ENCODE data around the gene HNRNPL.
"Not testable (repeated sequence)": the region's sequence is repeated elsewhere in the genome, so short reads cannot be mapped to it uniquely, and the experiment has no call there.

HNRNPL gene

DNA sequence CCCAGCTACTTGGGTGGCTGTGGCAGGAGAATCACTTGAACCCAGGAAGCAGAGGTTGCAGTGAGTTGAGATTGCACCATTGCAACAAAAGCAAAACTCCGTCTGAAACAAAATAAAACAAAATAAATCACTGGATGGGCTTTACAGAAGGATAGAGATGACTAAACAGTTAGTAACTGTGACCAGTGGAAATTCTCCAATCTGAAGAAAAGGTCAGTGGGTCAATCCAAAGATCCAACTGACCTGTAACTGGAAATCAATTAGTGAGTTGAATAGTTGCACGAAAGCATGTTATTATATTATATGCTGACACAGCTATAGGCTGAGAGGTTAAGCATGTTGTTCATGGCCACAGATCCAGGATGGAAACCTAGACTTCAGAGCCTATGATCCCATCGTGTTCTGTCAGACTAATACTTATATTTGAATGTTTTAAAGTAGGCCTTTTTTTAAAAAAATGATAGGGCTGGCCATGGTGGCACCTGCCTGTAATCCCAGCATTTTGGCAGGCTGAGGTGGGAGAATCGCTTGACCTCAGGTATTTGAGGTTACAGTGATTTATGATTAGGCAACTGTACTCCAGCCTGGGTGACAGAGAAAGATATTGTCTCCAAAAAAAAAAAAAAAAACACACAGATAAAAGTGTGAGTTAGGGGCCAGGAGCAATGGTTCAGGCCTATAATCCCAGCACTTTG is 19.6 kb downstream of the HNRNPL start:
- no peaks in the 10 kb centered on the region for H3K9me2 ChIP-seq (replicated peaks; ENCODE audit: insufficient read depth, low read length)
- H3K4me2 ChIP-seq (ENCODE audit: low read depth, low read length): no peak overlapping the region
- 0 out of 2 replicates have a peak, but pooled peaks cover 6% of the 10 kb centered on the region for H3K79me2 ChIP-seq (ENCODE audit: low read length)
- no peak for TF ChIP-seq EZH2 (optimal IDR thresholded peaks at IDR 0.05; ENCODE audit: low read depth, low read length)
- TF ChIP-seq, protein P1, sequence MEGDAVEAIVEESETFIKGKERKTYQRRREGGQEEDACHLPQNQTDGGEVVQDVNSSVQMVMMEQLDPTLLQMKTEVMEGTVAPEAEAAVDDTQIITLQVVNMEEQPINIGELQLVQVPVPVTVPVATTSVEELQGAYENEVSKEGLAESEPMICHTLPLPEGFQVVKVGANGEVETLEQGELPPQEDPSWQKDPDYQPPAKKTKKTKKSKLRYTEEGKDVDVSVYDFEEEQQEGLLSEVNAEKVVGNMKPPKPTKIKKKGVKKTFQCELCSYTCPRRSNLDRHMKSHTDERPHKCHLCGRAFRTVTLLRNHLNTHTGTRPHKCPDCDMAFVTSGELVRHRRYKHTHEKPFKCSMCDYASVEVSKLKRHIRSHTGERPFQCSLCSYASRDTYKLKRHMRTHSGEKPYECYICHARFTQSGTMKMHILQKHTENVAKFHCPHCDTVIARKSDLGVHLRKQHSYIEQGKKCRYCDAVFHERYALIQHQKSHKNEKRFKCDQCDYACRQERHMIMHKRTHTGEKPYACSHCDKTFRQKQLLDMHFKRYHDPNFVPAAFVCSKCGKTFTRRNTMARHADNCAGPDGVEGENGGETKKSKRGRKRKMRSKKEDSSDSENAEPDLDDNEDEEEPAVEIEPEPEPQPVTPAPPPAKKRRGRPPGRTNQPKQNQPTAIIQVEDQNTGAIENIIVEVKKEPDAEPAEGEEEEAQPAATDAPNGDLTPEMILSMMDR (IDR thresholded peaks at IDR 0.05; ENCODE audit: low read length): no peak
- no peak for TF ChIP-seq EZH2phosphoT487 (IDR thresholded peaks at IDR 0.05; ENCODE audit: low read length)
- no peak overlapping the region for H3K4me3 ChIP-seq (ENCODE audit: low read length)
- H4K20me1 ChIP-seq (ENCODE audit: insufficient read depth, low read length): no peaks in the 10 kb centered on the region
- no peaks in the 10 kb centered on the region for H3K27me3 ChIP-seq (replicated peaks; ENCODE audit: insufficient read depth, low read length)
- DNase-seq: no peak
- H3K9ac ChIP-seq (ENCODE audit: low read length): no peak overlapping the region
- H3F3A ChIP-seq (ENCODE audit: insufficient read depth, low read length): peaks cover 4% of the 10 kb centered on the region
- no peak overlapping the region for H3K27ac ChIP-seq (ENCODE audit: low read length)
- no peaks in the 10 kb centered on the region for H3K4me1 ChIP-seq (ENCODE audit: low read length)
- no peaks in the 10 kb centered on the region for H3K9me3 ChIP-seq (replicated peaks; ENCODE audit: insufficient read depth, low read length)
- no peak overlapping the region for H2AFZ ChIP-seq (ENCODE audit: low read length)
- no peaks in the 10 kb centered on the region for H3K36me3 ChIP-seq (replicated peaks; ENCODE audit: insufficient read depth, low read length)

DNA sequence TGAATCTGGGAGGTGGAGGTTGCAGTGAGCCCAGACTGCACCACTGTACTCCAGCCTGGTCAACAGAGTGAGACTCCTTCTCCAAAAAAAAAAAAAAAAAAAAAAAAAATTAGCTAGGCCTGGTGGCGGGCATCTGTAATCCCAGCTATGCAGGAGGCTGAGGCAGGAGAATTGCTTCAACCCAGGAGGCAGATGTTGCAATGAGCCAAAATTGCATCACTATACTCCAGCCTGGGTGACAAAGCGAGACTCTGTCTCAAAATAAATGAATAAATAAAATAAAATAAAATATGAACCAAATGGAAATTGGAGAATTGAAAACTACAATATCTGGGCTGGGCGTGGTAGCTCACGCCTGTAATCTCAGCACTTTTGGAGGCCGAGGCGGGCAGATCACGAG is 20.6 kb downstream of the HNRNPL start:
- H3K9me3 ChIP-seq (replicated peaks; ENCODE audit: insufficient read depth, low read length); H4K20me1 ChIP-seq (ENCODE audit: insufficient read depth, low read length); H3F3A ChIP-seq (ENCODE audit: insufficient read depth, low read length); H3K36me3 ChIP-seq (replicated peaks; ENCODE audit: insufficient read depth, low read length); H3K27me3 ChIP-seq (replicated peaks; ENCODE audit: insufficient read depth, low read length); H3K4me1 ChIP-seq (ENCODE audit: low read length); H3K4me2 ChIP-seq (ENCODE audit: low read depth, low read length); H2AFZ ChIP-seq (ENCODE audit: low read length); H3K4me3 ChIP-seq (ENCODE audit: low read length); H3K79me2 ChIP-seq (ENCODE audit: low read length); H3K27ac ChIP-seq (ENCODE audit: low read length); H3K9me2 ChIP-seq (replicated peaks; ENCODE audit: insufficient read depth, low read length); H3K9ac ChIP-seq (ENCODE audit: low read length); DNase-seq: not testable (repeated sequence)

DNA sequence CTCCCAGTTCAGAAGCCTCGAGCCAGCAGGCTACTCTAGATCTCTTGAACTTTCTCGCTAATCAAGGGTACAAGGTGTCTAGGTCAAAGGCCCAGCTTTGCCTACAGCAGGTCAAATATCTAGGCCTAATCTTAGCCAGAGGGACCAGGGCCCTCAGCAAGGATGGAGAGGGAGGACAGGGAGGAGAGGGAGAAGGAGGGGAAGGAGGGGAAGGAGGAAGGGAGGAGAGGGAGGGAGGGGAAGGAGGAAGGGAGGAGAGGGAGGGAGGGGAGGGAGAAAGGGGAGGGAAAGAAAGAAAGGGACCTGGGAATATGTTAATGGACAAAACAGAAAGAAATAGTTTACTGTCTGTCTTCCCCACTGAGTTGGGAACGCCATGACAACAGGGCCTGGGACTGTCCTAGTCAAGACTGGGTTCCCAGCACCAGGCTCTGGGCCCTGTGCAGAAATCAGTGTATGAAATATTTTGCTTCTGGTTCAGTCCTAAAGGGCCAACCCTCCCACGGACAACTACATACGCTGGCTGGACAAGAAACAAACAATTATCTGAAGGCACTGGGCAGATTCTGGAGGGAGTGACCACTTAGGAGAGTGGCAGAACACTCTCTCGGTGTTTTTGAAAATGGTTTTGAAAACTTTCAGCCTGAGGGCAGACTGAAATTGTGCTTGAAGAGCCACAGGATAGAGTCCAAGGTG is 22.8 kb downstream of the HNRNPL start:
- no peak overlapping the region for H3K4me2 ChIP-seq (ENCODE audit: low read depth, low read length)
- no peaks in the 10 kb centered on the region for H4K20me1 ChIP-seq (ENCODE audit: insufficient read depth, low read length)
- no peaks in the 10 kb centered on the region for H3K9me3 ChIP-seq (replicated peaks; ENCODE audit: insufficient read depth, low read length)
- 0 out of 2 replicates have a peak, but pooled peaks cover 6% of the 10 kb centered on the region for H3K79me2 ChIP-seq (ENCODE audit: low read length)
- no peak for DNase-seq
- no peaks in the 10 kb centered on the region for H3K36me3 ChIP-seq (replicated peaks; ENCODE audit: insufficient read depth, low read length)
- no peak overlapping the region for H3K27ac ChIP-seq (ENCODE audit: low read length)
- H3K9ac ChIP-seq (ENCODE audit: low read length): no peak overlapping the region
- H3K4me1 ChIP-seq (ENCODE audit: low read length): no peaks in the 10 kb centered on the region
- TF ChIP-seq EZH2 (optimal IDR thresholded peaks at IDR 0.05; ENCODE audit: low read depth, low read length) (no peak), EZH2phosphoT487 (IDR thresholded peaks at IDR 0.05; ENCODE audit: low read length) (no peak)
- TF ChIP-seq, protein P1 (IDR thresholded peaks at IDR 0.05; ENCODE audit: low read length): no peak
- H2AFZ ChIP-seq (ENCODE audit: low read length): no peak overlapping the region
- no peaks in the 10 kb centered on the region for H3K9me2 ChIP-seq (replicated peaks; ENCODE audit: insufficient read depth, low read length)
- H3K27me3 ChIP-seq (replicated peaks; ENCODE audit: insufficient read depth, low read length): no peaks in the 10 kb centered on the region
- no peaks in the 10 kb centered on the region for H3F3A ChIP-seq (ENCODE audit: insufficient read depth, low read length)
- no peak overlapping the region for H3K4me3 ChIP-seq (ENCODE audit: low read length)

DNA sequence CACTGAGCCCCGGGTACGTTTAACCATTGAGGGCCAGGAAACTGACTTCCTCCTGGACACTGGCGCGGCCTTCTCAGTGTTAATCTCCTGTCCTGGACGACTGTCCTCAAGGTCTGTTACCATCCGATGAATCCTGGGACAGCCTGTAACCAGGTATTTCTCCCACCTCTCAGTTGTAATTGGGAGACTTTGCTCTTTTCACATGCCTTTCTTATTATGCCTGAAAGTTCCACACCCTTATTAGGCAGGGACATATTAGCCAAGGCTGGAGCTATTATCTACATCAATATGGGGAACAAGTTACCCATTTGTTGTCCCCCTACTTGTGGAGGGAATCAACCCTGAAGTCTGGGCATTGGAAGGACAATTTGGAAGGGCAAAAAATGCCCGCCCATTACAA is 23.9 kb downstream of the HNRNPL start:
- H3K27ac ChIP-seq (ENCODE audit: low read length); H3K4me2 ChIP-seq (ENCODE audit: low read depth, low read length); H4K20me1 ChIP-seq (ENCODE audit: insufficient read depth, low read length); H3F3A ChIP-seq (ENCODE audit: insufficient read depth, low read length); H3K9ac ChIP-seq (ENCODE audit: low read length); H3K79me2 ChIP-seq (ENCODE audit: low read length); H3K4me3 ChIP-seq (ENCODE audit: low read length); H3K9me2 ChIP-seq (replicated peaks; ENCODE audit: insufficient read depth, low read length); H2AFZ ChIP-seq (ENCODE audit: low read length); DNase-seq; H3K4me1 ChIP-seq (ENCODE audit: low read length); H3K27me3 ChIP-seq (replicated peaks; ENCODE audit: insufficient read depth, low read length); H3K36me3 ChIP-seq (replicated peaks; ENCODE audit: insufficient read depth, low read length); H3K9me3 ChIP-seq (replicated peaks; ENCODE audit: insufficient read depth, low read length): not testable (repeated sequence)

DNA sequence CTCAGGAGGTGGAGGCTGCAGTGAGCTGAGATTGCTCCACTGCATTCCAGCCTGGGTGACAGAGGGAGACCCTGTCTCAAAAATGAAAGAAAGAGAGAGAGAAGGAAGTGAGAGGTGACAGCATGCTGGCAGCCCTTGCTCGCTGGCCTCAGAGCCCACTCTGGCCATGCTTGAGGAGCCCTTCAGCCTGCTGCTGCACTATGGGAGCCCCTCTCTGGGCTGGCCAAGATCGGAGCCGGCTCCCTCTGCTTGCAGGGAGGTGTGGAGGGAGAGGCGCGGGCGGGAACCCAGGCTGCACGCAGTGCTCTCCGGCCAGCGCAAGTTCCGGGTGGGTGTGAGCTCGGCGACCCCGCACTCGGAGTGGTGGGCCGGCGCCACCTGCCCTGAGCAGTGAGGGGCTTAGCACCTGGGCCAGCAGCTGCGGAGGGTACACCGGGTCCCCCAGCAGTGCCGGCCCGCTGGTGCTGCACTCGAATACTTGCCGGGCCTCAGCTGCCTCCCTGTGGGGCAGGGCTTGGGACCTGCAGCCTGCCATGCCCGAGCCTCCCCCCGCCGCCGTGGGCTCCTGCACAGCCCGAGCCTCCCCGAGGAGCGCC is 28.5 kb downstream of the HNRNPL start:
- not testable (repeated sequence) for H3K36me3 ChIP-seq (replicated peaks; ENCODE audit: insufficient read depth, low read length); H3K9me2 ChIP-seq (replicated peaks; ENCODE audit: insufficient read depth, low read length); H4K20me1 ChIP-seq (ENCODE audit: insufficient read depth, low read length); H2AFZ ChIP-seq (ENCODE audit: low read length); H3K4me2 ChIP-seq (ENCODE audit: low read depth, low read length); H3K9me3 ChIP-seq (replicated peaks; ENCODE audit: insufficient read depth, low read length); H3K4me1 ChIP-seq (ENCODE audit: low read length); H3K27ac ChIP-seq (ENCODE audit: low read length); H3K4me3 ChIP-seq (ENCODE audit: low read length); H3K9ac ChIP-seq (ENCODE audit: low read length); DNase-seq; H3K27me3 ChIP-seq (replicated peaks; ENCODE audit: insufficient read depth, low read length); H3K79me2 ChIP-seq (ENCODE audit: low read length); H3F3A ChIP-seq (ENCODE audit: insufficient read depth, low read length)
